HG03097 (cell line): ENCODE results near the gene POU6F2.

Source experiments
- ATAC-seq: cut with Tn5 transposase; IDR thresholded peaks from one replicate; pipeline ENCODE4 v1.9.1; 2021; ENCODE audit not compliant: unreplicated experiment, low FRiP score

POU6F2 gene

GRCh38 chr7:39333701-39334100 is 356.0 kb downstream of the POU6F2 start:
- ATAC-seq, result no peak

- no peak for ATAC-seq
Measured at GRCh38 chr7:39336442-39336841, 358.7 kb downstream of the POU6F2 start.

- ATAC-seq, result no peak
Measured at GRCh38 chr7:39338716-39339115, 361.0 kb downstream of the POU6F2 start.

GRCh38 chr7:39339591-39339990 is 361.9 kb downstream of the POU6F2 start:
- ATAC-seq, result no peak

DNA sequence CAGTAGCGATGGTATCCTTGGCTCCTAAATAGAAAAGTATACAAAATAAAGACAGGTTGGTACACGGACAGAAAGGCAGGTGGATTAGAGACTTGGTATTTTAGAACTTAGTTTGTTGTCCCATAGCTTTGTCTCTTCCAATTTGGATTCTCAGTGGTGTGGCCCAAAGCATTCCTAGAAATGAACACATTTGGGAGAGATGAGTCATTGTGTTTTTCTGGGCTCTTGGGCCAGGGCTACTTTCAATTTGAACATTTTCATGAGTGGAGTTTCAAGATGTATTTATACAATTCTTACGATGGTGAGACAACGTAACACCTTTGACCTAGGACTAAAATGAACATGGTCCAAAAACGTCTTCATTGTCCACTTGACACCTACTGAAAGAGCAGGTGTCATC is 363.4 kb downstream of the POU6F2 start:
- no peak for ATAC-seq

GRCh38 chr7:39342763-39343162 is 365.1 kb downstream of the POU6F2 start:
- ATAC-seq, result no peak

- ATAC-seq, result no peak
Measured at GRCh38 chr7:39349452-39350123, 371.9 kb downstream of the POU6F2 start.

- no peak for ATAC-seq
Measured at GRCh38 chr7:39353615-39354376, 376.1 kb downstream of the POU6F2 start.

GRCh38 chr7:39355664-39356063 is 378.0 kb downstream of the POU6F2 start:
- no peak for ATAC-seq

DNA sequence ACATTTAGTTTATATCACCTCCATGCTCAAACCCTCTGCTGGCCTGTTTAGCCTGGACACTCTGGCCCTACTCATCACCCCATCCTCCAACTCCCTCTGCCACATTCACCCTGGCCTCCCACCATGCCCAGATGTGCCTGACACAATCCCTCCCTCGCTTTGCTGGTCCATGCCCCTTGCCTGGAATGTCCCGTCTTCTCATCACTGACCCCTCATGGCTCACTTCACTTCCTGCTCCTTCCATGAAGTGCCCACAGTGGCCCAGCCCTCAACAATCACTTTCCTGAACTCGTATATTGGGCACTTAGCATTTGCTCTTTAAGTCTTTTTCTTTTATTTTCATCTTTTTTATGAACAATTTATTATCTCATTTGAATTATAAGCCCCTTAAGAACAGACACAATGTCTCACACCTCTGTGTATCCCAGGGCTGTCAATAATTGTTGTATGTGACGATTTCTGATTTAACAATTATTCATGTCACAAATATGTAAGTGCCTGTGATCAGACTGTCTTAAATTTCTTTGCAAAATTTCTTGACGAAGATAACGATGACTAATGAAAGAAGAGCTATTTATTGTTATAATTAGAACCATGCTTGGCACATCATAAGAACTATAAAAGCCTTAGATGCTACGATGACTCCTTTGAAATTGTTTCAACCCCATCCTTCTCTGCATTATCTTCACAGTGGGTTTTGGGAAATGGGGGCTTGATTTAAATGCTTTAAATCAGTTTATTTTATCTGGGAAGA is 378.6 kb downstream of the POU6F2 start:
- ATAC-seq, result no peak

DNA sequence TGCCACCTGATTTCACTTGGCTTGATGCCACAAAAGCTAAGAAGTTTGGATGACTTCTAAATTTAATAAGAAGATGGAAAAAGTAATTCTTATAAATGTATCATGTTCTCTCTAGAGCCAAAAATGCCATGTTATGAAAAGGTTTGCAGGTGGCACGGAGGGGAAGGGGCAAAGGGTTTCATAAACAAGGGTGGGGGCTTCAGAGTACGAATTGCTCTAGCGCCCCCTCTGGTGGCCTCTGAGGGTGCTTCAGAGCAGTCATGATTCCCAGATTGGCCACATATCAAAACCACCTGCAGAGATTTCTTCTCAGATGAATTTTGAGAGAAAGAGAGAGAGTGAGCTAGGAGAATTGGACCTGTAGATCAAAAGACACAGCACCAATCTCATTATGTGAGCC is 379.9 kb downstream of the POU6F2 start:
- ATAC-seq, result no peak

DNA sequence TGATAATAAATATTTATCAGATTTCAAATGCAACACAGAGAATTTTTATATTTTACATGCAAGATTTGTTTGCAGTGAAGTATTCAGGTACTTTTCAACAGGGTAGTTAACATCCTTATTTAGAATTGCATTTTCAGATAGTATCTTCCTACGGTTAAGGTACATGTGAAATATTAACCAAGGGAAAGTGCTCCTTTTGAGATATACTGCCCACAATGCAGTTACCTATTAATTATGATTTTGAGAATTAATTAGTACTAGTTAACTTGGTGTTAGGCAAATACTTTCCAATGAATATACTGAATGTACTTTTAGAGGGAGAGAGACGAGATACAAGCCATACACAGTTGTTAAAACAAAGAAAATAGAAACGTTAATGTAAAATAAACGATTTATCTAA is 382.3 kb downstream of the POU6F2 start:
- peak; percentile 53 for ATAC-seq

DNA sequence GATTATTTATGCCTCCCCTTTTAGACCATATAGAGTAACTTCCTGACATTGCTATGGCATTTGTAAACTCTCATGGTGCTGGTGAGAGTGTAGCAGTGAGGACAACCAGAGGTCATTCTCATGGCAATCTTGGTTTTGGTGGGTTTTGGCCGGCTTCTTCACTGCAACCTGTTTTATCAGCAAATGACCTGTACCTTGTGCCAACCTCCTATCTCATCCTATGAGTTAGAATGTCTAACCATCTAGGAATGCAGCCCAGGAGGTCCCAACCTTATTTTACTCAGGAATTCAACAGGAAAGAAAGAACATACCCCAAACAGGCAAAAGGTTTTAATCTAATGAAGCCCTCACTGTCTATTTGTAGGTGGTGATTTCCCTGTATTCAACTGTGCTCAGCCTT is 383.1 kb downstream of the POU6F2 start:
- no peak for ATAC-seq

- no peak for ATAC-seq
Measured at GRCh38 chr7:39365751-39366295, 388.1 kb downstream of the POU6F2 start.

DNA sequence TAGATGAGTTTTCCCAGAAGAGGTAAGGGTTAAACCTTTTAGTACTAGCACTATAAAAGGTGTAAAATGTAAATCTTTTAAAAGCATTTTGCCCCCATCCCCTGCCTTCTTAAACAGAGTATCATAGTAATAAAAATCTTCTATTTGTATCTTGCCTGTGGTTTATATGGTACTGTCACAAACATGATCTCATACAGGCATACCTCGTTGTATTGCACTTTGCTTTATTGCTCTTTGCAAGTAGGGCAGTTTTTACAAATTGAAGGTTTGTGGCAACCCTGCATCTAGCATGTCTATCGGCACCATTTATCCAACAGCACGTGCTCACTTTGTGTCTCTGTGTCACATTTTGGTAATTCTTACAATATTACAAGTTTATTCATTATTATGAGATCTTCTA is 389.7 kb downstream of the POU6F2 start:
- no peak for ATAC-seq

DNA sequence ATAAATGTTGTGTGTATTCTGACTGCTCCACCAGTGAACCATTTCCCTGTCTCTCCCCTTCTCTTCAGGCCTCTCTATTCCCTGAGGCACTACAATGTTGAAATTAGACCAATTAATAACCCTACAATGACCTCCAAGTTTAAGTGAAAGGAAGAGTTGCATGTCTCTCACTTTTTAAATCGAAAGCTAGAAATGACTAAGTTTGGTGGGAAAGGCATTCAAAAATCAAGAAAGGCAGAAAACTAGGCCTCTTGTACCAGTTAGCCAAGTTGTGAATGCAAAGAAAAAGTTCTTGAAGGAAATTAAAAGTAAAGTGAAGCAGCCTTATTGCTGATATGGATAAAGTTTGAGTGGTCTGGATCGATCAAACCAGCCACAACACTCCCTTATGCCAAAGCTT is 390.2 kb downstream of the POU6F2 start:
- no peak for ATAC-seq

- no peak for ATAC-seq
Measured at GRCh38 chr7:39372383-39372782, 394.7 kb downstream of the POU6F2 start.

DNA sequence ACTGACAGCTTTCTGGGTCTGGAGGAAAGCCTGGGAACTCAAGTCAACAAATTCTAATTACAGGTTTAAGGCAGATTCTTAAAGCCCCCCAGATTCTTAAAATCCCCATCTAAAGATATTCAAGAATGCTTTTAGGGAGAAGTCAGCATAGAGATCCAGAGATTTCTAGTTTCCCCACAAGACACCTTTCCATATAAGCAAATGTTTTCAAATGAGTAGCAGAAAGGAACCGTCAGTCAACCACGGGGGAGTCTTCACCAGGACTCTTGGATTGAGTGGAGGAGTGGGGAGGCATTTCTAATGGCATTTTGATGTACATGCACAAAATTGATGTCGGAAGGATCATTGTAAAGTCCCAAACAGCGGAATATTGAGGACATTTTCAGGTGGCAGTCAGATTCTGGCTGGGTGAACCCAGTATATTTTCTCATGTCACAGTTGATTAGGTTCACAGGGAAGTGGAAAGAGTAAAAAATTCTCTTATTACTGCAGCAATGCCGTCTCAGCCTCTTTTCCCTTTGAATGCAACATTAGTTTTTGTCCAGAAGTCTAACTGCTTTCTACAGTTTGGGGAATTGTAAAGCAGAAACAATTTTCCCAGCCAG is 396.8 kb downstream of the POU6F2 start:
- no peak for ATAC-seq

DNA sequence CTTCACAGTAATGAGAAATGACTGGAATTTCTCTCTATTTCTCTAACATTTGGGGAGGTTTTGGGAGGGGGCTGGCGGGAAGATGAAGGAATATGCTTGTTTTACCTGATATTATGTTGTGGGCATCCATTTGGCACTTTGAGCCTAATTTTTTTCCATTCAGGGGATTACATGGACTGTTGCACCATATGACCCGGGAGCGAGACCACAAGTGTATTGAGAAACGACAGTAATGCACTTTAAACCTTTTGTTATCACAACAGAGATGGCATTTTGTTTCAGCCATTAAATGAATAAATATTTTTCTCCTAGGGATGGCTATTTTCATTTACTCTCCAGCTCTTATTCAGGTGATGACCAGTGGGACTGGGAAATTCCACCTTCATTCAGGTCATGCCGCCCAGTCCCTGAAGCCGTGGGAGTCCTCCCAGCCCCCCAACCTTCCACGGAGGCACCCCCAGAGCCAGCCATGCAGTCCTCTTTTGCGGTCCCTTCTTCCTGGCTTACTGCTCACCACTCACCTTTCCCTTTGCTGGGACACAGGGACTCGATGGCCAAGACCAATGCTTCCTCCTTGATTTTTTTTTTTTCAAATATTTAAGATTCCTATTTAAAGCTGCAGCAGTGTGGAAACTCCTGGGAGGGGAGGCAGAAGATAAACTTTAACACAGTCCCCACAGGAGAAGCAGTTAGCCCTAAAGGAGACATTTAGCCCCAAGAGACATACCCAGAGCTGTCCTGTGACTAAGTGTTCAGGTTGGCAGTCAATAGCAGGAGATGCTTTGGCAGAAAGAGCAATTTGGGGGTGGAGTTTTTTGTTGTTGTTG is 397.6 kb downstream of the POU6F2 start:
- no peak for ATAC-seq

DNA sequence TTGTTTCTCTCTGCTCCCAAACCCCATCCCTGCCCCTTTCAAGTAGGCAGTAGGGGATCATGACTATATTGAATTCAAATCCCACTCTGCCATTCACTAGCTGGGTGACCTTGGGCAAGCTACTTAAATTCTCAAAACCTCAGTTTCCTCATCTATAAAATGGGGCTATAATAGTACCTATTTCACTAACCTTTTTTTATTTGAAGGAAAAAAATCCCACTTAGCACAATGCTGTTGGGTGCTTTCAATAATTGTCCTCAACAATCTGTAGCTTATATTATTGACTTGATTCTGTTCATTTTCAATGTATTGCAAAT is 398.1 kb downstream of the POU6F2 start:
- ATAC-seq, result no peak
